Urinary bladder (tissue), 4 donors: ENCODE measurements around the gene EHD4. TPM values are rescaled to one million over a fixed set of nuclear protein-coding genes. Genes with fewer than 3 reads are reported as not detected.

Experiments used
- DNase-seq: peaks from one replicate; pipeline ENCODE4 v3.0.0-alpha.2; 2015; ENCODE audit errors: extremely low spot score
- H3K27ac ChIP-seq: one replicate; pipeline ENCODE4 v1.5.1; 2013; ENCODE audit warnings: low read depth, mild to moderate bottlenecking, moderate library complexity
- H3K36me3 ChIP-seq: one replicate; pipeline ENCODE4 v1.6.1; 2013; ENCODE audit warnings: mild to moderate bottlenecking, moderate library complexity; ENCODE audit not compliant: insufficient read depth
- H3K4me1 ChIP-seq: one replicate; pipeline ENCODE4 v1.6.1; 2013; ENCODE audit warnings: mild to moderate bottlenecking, moderate library complexity; ENCODE audit not compliant: insufficient read depth
- H3K4me3 ChIP-seq: one replicate; pipeline ENCODE4 v1.5.1; 2013; ENCODE audit warnings: low read depth, low read length
- WGBS: extraction: QIAGEN DNeasy Blood & Tissue Kit; methylation state at CpG from one replicate; pipeline ENCODE4 v1.1.7; 2013; 5-methylcytosine and 5-hydroxymethylcytosine counted together
- polyA plus RNA-seq: library from polyadenylated mRNA; stranded (reverse); fragments of 200-250 nt; gene quantifications from one replicate; pipeline ENCODE4 v1.2.3, GENCODE V29; 2013
- total RNA-seq: library from RNA; depleted of rRNA; stranded (reverse); fragments of >200 nt; gene quantifications from one replicate; pipeline ENCODE4 v1.2.3, GENCODE V29; 2014
- donor health status: healthy with polysubstance abuse.
- donor health status: healthy.

Gene EHD4
- total and polyA plus RNA-seq, 2 donors = 14.4 to 17.0 TPM

- Histone ChIP-seq H3K36me3 (no peaks in the 10 kb centered on the region), H3K4me3 (no peak overlapping the region), H3K4me1 (no peaks in the 10 kb centered on the region), H3K27ac (no peak overlapping the region)
- WGBS = 69% methylated on average over 4 of the region's 4 CpGs
- no peak for DNase-seq
These were observed 5.9 kb downstream of the EHD4 start for GRCh38 chr15:41966414-41966812.

GRCh38 chr15:41965441-41966413 lies 6.6 kb downstream of the EHD4 start:
- Histone ChIP-seq H3K4me3 (no peak overlapping the region), H3K27ac (no peak overlapping the region), H3K36me3 (no peaks in the 10 kb centered on the region), H3K4me1 (no peaks in the 10 kb centered on the region)
- WGBS = 80% methylated on average over 15 of the region's 15 CpGs
- DNase-seq = no peak

GRCh38 chr15:41961595-41962202 lies 10.7 kb downstream of the EHD4 start:
- H3K4me1 ChIP-seq = no peaks in the 10 kb centered on the region
- no peaks in the 10 kb centered on the region for H3K36me3 ChIP-seq
- DNase-seq = no peak
- no peak overlapping the region for H3K27ac ChIP-seq
- H3K4me3 ChIP-seq = no peak overlapping the region
- WGBS = 88% methylated on average over 1 of the region's 1 CpG

GRCh38 chr15:41961001-41961518 lies 11.3 kb downstream of the EHD4 start:
- Histone ChIP-seq H3K36me3 (no peaks in the 10 kb centered on the region), H3K4me3 (no peak overlapping the region), H3K4me1 (no peaks in the 10 kb centered on the region), H3K27ac (peak overlapping the region; percentile 72)
- WGBS = 54% methylated on average over 2 of the region's 2 CpGs
- no peak for DNase-seq

GRCh38 chr15:41958002-41958420 lies 14.3 kb downstream of the EHD4 start:
- H3K36me3 ChIP-seq = peaks cover 1% of the 10 kb centered on the region
- no peak overlapping the region for H3K27ac ChIP-seq
- no peaks in the 10 kb centered on the region for H3K4me1 ChIP-seq
- no peak overlapping the region for H3K4me3 ChIP-seq
- 73% methylated on average over 7 of the region's 7 CpGs for WGBS
- DNase-seq = no peak

GRCh38 chr15:41957021-41957897 lies 15.1 kb downstream of the EHD4 start:
- H3K4me3 ChIP-seq = no peak overlapping the region
- DNase-seq = no peak
- H3K36me3 ChIP-seq = peaks cover 1% of the 10 kb centered on the region
- no peaks in the 10 kb centered on the region for H3K4me1 ChIP-seq
- 83% methylated on average over 12 of the region's 12 CpGs for WGBS
- no peak overlapping the region for H3K27ac ChIP-seq

GRCh38 chr15:41955807-41956525 lies 16.4 kb downstream of the EHD4 start:
- H3K36me3 ChIP-seq = peaks cover 1% of the 10 kb centered on the region
- H3K27ac ChIP-seq = no peak overlapping the region
- no peaks in the 10 kb centered on the region for H3K4me1 ChIP-seq
- no peak overlapping the region for H3K4me3 ChIP-seq
- no peak for DNase-seq
- 59% methylated on average over 21 of the region's 21 CpGs for WGBS

GRCh38 chr15:41955100-41955499 lies 17.3 kb downstream of the EHD4 start:
- no peak for DNase-seq
- 93% methylated on average over 7 of the region's 7 CpGs for WGBS

GRCh38 chr15:41954036-41954435 lies 18.3 kb downstream of the EHD4 start:
- Histone ChIP-seq H3K4me1 (no peaks in the 10 kb centered on the region), H3K27ac (no peak overlapping the region), H3K36me3 (peaks cover 1% of the 10 kb centered on the region), H3K4me3 (no peak overlapping the region)
- DNase-seq = no peak
- WGBS = 87% methylated on average over 6 of the region's 6 CpGs

More at GRCh38 chr15:41955100-41955499, 17.3 kb downstream of the EHD4 start:
- Histone ChIP-seq H3K27ac (no peak overlapping the region), H3K36me3 (peaks cover 1% of the 10 kb centered on the region), H3K4me1 (no peaks in the 10 kb centered on the region), H3K4me3 (no peak overlapping the region)

GRCh38 chr15:41952013-41952563 lies 20.3 kb downstream of the EHD4 start:
- no peak for DNase-seq
- H3K4me1 ChIP-seq = no peaks in the 10 kb centered on the region
- 87% methylated on average over 12 of the region's 12 CpGs for WGBS
- H3K4me3 ChIP-seq = no peak overlapping the region
- peaks cover 1% of the 10 kb centered on the region for H3K36me3 ChIP-seq
- H3K27ac ChIP-seq = no peak overlapping the region

- WGBS = 64% methylated on average over 2 of the region's 2 CpGs
- DNase-seq = no peak
- Histone ChIP-seq H3K4me3 (no peak overlapping the region), H3K36me3 (peaks cover 1% of the 10 kb centered on the region), H3K4me1 (no peaks in the 10 kb centered on the region), H3K27ac (no peak overlapping the region)
These were observed 20.8 kb downstream of the EHD4 start for GRCh38 chr15:41951571-41951970.

- no peak for DNase-seq
- WGBS = 63% methylated on average over 5 of the region's 5 CpGs
- no peak overlapping the region for H3K4me3 ChIP-seq
- no peak overlapping the region for H3K27ac ChIP-seq
- H3K4me1 ChIP-seq = no peaks in the 10 kb centered on the region
- peaks cover 1% of the 10 kb centered on the region for H3K36me3 ChIP-seq
These were observed 21.9 kb downstream of the EHD4 start for GRCh38 chr15:41950489-41950888.
